A673 (cell line): ENCODE results near the gene FSTL5.

Experiments used
- CTCF ChIP-seq: fragments of 300-800, 200-600 bp; sonication (generic); conservative IDR thresholded peaks from 2 replicates; pipeline ENCODE4 v1.5.1; 2017; ENCODE audit warnings: low read depth, mild to moderate bottlenecking, antibody characterized with exemption, low read length, moderate library complexity, mixed read lengths
- EZH2 ChIP-seq: fragments of 200-600 bp; sonication (generic); IDR thresholded peaks from 2 replicates; pipeline ENCODE4 v1.6.1; 2017; ENCODE audit warnings: borderline replicate concordance, low read depth, mild to moderate bottlenecking, mixed read lengths, antibody characterized with exemption, low read length; ENCODE audit not compliant: poor library complexity, severe bottlenecking

- no peak for TF ChIP-seq EZH2
- TF ChIP-seq CTCF, result no peak
Observed at GRCh38 chr4:161949946-161950725, 213.7 kb downstream of the FSTL5 start.
